Bronchial epithelial cell (primary cell): Measurements from ENCODE around the gene NFILZ. TPM values are rescaled to one million over a fixed set of nuclear protein-coding genes. Genes with fewer than 3 reads are reported as not detected.
"Not testable (repeated sequence)": the region's sequence is repeated elsewhere in the genome, so short reads cannot be mapped to it uniquely, and the experiment has no call there.

Experiments used
- DNase-seq: peaks from one replicate; pipeline ENCODE4 v3.0.0-alpha.2; 2010; ENCODE audit warnings: low read depth
- FAIRE-seq: peaks from 2 replicates; lab custom pipeline; 2011; peaks lifted over from hg19 to GRCh38; lab: Jason Lieb, UNC
- H3K27me3 ChIP-seq: 2 replicates; pipeline ENCODE4 v1.5.1; 2011; ENCODE audit warnings: low read length; ENCODE audit not compliant: control insufficient read depth, insufficient read depth
- H3K36me3 ChIP-seq: 2 replicates; pipeline ENCODE4 v1.5.1; 2011; ENCODE audit warnings: low read length; ENCODE audit not compliant: control insufficient read depth, insufficient read depth
- H3K4me3 ChIP-seq: 2 replicates; pipeline ENCODE4 v1.5.1; 2011; ENCODE audit warnings: mild to moderate bottlenecking, low read depth, low read length, control low read depth
- CTCF ChIP-seq: IDR thresholded peaks from 2 replicates; pipeline ENCODE4 v1.5.1; 2011; ENCODE audit warnings: mild to moderate bottlenecking, moderate library complexity, low read length, control low read depth, inconsistent platforms; ENCODE audit not compliant: insufficient read depth, severe bottlenecking
- total RNA-seq: library from RNA; depleted of rRNA; stranded (reverse); fragments of >200 nt; gene quantifications from 2 replicates; pipeline ENCODE4 v1.2.1, GENCODE V29; 2014

The NFILZ gene
- total RNA-seq, 1 donor from 2014 or later, result not detected

- H3K4me3 ChIP-seq, result no peak overlapping the region
- TF ChIP-seq CTCF, result no peak
- FAIRE-seq (no peak), DNase-seq (no peak)
- no peaks in the 10 kb centered on the region for H3K36me3 ChIP-seq
- peaks cover 5% of the 10 kb centered on the region for H3K27me3 ChIP-seq
These were observed 16.0 kb upstream of the NFILZ start for GRCh38 chr19:8614455-8614854.

- peaks cover 1% of the 10 kb centered on the region for H3K27me3 ChIP-seq
- H3K36me3 ChIP-seq, result no peaks in the 10 kb centered on the region
- DNase-seq (no peak), FAIRE-seq (no peak)
- H3K4me3 ChIP-seq, result no peak overlapping the region
- no peak for TF ChIP-seq CTCF
These were observed 15.4 kb upstream of the NFILZ start for GRCh38 chr19:8615024-8615423.

- TF ChIP-seq CTCF, result peak; percentile 59
- H3K27me3 ChIP-seq, result no peaks in the 10 kb centered on the region
- no peak for DNase-seq
- no peak for FAIRE-seq
- H3K36me3 ChIP-seq, result no peaks in the 10 kb centered on the region
- no peak overlapping the region for H3K4me3 ChIP-seq
These were observed 14.4 kb upstream of the NFILZ start for GRCh38 chr19:8615813-8616596.

GRCh38 chr19:8616861-8617260, 13.6 kb upstream of the NFILZ start:
- Histone ChIP-seq H3K4me3 (no peak overlapping the region), H3K27me3 (no peaks in the 10 kb centered on the region), H3K36me3 (no peaks in the 10 kb centered on the region)
- no peak for DNase-seq
- no peak for TF ChIP-seq CTCF
- FAIRE-seq, result no peak

- H3K36me3 ChIP-seq, FAIRE-seq, DNase-seq, H3K4me3 ChIP-seq, H3K27me3 ChIP-seq: not testable (repeated sequence)
These were observed 13.1 kb upstream of the NFILZ start for GRCh38 chr19:8617325-8617724.

- Histone ChIP-seq H3K4me3 (no peak overlapping the region), H3K36me3 (no peaks in the 10 kb centered on the region), H3K27me3 (no peaks in the 10 kb centered on the region)
- FAIRE-seq (no peak), DNase-seq (no peak)
- no peak for TF ChIP-seq CTCF
These were observed 12.4 kb upstream of the NFILZ start for GRCh38 chr19:8617984-8618383.
